ENCODE data around the gene GABRA5. TPM values are rescaled to one million over a fixed set of nuclear protein-coding genes. Genes with fewer than 3 reads are reported as not detected.

Gene GABRA5
- total and polyA plus RNA-seq, 2 experiments from 2014 or later = 11.5 to 25.9 TPM

DNA sequence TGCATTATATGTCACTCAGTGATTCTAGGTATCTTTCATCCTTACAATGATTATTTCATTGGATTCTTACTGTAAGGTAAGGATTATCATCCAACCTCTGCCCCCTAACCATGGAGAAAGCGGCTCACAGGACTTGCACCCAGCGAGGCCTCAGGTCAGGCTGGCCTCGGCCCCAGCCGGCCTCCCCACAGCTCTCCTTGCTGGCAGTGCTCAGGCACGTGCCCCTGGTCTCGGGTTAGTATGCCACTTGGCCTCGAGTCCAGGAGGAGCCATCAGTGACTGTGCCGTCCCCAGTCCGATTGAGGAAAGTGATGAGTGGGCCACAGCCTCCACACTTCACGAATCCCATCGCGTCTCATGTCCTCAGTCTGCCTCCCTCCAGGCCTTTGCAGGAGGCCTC, 68.5 kb downstream of the GABRA5 start (continued):
- TF ChIP-seq, protein P1, sequence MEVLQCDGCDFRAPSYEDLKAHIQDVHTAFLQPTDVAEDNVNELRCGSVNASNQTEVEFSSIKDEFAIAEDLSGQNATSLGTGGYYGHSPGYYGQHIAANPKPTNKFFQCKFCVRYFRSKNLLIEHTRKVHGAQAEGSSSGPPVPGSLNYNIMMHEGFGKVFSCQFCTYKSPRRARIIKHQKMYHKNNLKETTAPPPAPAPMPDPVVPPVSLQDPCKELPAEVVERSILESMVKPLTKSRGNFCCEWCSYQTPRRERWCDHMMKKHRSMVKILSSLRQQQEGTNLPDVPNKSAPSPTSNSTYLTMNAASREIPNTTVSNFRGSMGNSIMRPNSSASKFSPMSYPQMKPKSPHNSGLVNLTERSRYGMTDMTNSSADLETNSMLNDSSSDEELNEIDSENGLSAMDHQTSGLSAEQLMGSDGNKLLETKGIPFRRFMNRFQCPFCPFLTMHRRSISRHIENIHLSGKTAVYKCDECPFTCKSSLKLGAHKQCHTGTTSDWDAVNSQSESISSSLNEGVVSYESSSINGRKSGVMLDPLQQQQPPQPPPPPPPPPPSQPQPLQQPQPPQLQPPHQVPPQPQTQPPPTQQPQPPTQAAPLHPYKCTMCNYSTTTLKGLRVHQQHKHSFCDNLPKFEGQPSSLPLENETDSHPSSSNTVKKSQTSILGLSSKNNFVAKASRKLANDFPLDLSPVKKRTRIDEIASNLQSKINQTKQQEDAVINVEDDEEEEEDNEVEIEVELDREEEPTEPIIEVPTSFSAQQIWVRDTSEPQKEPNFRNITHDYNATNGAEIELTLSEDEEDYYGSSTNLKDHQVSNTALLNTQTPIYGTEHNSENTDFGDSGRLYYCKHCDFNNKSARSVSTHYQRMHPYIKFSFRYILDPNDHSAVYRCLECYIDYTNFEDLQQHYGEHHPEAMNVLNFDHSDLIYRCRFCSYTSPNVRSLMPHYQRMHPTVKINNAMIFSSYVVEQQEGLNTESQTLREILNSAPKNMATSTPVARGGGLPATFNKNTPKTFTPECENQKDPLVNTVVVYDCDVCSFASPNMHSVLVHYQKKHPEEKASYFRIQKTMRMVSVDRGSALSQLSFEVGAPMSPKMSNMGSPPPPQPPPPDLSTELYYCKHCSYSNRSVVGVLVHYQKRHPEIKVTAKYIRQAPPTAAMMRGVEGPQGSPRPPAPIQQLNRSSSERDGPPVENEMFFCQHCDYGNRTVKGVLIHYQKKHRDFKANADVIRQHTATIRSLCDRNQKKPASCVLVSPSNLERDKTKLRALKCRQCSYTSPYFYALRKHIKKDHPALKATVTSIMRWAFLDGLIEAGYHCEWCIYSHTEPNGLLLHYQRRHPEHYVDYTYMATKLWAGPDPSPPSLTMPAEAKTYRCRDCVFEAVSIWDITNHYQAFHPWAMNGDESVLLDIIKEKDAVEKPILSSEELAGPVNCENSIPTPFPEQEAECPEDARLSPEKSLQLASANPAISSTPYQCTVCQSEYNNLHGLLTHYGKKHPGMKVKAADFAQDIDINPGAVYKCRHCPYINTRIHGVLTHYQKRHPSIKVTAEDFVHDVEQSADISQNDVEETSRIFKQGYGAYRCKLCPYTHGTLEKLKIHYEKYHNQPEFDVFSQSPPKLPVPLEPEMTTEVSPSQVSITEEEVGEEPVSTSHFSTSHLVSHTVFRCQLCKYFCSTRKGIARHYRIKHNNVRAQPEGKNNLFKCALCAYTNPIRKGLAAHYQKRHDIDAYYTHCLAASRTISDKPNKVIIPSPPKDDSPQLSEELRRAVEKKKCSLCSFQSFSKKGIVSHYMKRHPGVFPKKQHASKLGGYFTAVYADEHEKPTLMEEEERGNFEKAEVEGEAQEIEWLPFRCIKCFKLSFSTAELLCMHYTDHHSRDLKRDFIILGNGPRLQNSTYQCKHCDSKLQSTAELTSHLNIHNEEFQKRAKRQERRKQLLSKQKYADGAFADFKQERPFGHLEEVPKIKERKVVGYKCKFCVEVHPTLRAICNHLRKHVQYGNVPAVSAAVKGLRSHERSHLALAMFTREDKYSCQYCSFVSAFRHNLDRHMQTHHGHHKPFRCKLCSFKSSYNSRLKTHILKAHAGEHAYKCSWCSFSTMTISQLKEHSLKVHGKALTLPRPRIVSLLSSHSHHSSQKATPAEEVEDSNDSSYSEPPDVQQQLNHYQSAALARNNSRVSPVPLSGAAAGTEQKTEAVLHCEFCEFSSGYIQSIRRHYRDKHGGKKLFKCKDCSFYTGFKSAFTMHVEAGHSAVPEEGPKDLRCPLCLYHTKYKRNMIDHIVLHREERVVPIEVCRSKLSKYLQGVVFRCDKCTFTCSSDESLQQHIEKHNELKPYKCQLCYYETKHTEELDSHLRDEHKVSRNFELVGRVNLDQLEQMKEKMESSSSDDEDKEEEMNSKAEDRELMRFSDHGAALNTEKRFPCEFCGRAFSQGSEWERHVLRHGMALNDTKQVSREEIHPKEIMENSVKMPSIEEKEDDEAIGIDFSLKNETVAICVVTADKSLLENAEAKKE (CRISPR knock-in tag; IDR thresholded peaks at IDR 0.05) = no peak
- TF ChIP-seq STAT1 (IDR thresholded peaks at IDR 0.05; ENCODE audit: unreplicated experiment) (no peak), ZNF331 (CRISPR knock-in tag; IDR thresholded peaks at IDR 0.05; ENCODE audit: low read depth) (no peak), CREB1 (CRISPR knock-in tag; IDR thresholded peaks at IDR 0.05; ENCODE audit: low read depth) (no peak), NANOG (IDR thresholded peaks at IDR 0.05; ENCODE audit: borderline replicate concordance) (no peak), POLR2AphosphoS5 (IDR thresholded peaks at IDR 0.05; ENCODE audit: low read depth) (no peak), ZNF114 (CRISPR knock-in tag; IDR thresholded peaks at IDR 0.05) (no peak), EZH2phosphoT487 (IDR thresholded peaks at IDR 0.05; ENCODE audit: unreplicated experiment) (no peak), JUNB (IDR thresholded peaks at IDR 0.05; ENCODE audit: unreplicated experiment) (no peak), EZH2 (IDR thresholded peaks at IDR 0.05; ENCODE audit: low read depth, unreplicated experiment) (no peak)
- TF ChIP-seq, protein P2, sequence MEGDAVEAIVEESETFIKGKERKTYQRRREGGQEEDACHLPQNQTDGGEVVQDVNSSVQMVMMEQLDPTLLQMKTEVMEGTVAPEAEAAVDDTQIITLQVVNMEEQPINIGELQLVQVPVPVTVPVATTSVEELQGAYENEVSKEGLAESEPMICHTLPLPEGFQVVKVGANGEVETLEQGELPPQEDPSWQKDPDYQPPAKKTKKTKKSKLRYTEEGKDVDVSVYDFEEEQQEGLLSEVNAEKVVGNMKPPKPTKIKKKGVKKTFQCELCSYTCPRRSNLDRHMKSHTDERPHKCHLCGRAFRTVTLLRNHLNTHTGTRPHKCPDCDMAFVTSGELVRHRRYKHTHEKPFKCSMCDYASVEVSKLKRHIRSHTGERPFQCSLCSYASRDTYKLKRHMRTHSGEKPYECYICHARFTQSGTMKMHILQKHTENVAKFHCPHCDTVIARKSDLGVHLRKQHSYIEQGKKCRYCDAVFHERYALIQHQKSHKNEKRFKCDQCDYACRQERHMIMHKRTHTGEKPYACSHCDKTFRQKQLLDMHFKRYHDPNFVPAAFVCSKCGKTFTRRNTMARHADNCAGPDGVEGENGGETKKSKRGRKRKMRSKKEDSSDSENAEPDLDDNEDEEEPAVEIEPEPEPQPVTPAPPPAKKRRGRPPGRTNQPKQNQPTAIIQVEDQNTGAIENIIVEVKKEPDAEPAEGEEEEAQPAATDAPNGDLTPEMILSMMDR (conservative IDR thresholded peaks at IDR 0.05; ENCODE audit: low read depth in 2 of 2) = no peak
- TF ChIP-seq, protein P3, sequence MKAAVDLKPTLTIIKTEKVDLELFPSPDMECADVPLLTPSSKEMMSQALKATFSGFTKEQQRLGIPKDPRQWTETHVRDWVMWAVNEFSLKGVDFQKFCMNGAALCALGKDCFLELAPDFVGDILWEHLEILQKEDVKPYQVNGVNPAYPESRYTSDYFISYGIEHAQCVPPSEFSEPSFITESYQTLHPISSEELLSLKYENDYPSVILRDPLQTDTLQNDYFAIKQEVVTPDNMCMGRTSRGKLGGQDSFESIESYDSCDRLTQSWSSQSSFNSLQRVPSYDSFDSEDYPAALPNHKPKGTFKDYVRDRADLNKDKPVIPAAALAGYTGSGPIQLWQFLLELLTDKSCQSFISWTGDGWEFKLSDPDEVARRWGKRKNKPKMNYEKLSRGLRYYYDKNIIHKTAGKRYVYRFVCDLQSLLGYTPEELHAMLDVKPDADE (IDR thresholded peaks at IDR 0.05) = no peak

Data from GM23338 (cell line).